OCI-LY3 (cell line): ENCODE data around the gene HNRNPLL.
A peak's percentile ranks its signal among the peaks of the same experiment; 100 is the strongest.

ENCODE experiments used
- H2AFZ ChIP-seq: fragments of 200-600, 300-600 bp; shearing (Covaris generic); 2 replicates; pipeline ENCODE4 v1.6.0; 2014; ENCODE audit warnings: antibody characterized with exemption, low read depth, low read length
- H3K27ac ChIP-seq: fragments of 200-600, 300-600 bp; sonication (generic); 2 replicates; pipeline ENCODE4 v1.5.1; 2014; ENCODE audit warnings: mild to moderate bottlenecking, low read length, moderate library complexity, mixed read lengths
- H3K27me3 ChIP-seq: fragments of 200-600, 300-600 bp; sonication (generic); 2 replicates; pipeline ENCODE4 v1.6.1; 2014; ENCODE audit warnings: low read depth, low read length, mixed read lengths
- H3K36me3 ChIP-seq: fragments of 200-600, 300-600 bp; sonication (generic); replicated peaks from 2 replicates; pipeline ENCODE3; 2014; ENCODE audit warnings: low read depth, low read length, mixed read lengths
- H3K4me1 ChIP-seq: fragments of 300-600, 200-600 bp; sonication (generic); 2 replicates; pipeline ENCODE4 v1.6.1; 2014; ENCODE audit warnings: low read length, mixed read lengths
- H3K4me2 ChIP-seq: fragments of 200-600, 300-600 bp; sonication (generic); 2 replicates; pipeline ENCODE4 v1.6.1; 2014; ENCODE audit warnings: low read length, mixed read lengths
- H3K4me3 ChIP-seq: fragments of 300-600, 200-600 bp; sonication (generic); 2 replicates; pipeline ENCODE4 v1.5.1; 2014; ENCODE audit warnings: antibody characterized with exemption, mild to moderate bottlenecking, low read length, moderate library complexity
- H3K79me2 ChIP-seq: fragments of 300-600, 200-600 bp; shearing (Covaris generic); 2 replicates; pipeline ENCODE4 v1.6.1; 2014; ENCODE audit warnings: mild to moderate bottlenecking, low read length, mixed read lengths
- H3K9ac ChIP-seq: fragments of 300-600, 200-600 bp; shearing (Covaris generic); 2 replicates; pipeline ENCODE4 v1.6.0; 2014; ENCODE audit warnings: mild to moderate bottlenecking, low read length, moderate library complexity
- H3K9me3 ChIP-seq: fragments of 200-600, 300-600 bp; shearing (Covaris generic); 2 replicates; pipeline ENCODE4 v1.6.1; 2014; ENCODE audit warnings: low read length, mixed read lengths; ENCODE audit not compliant: insufficient read depth
- H4K20me1 ChIP-seq: fragments of 200-600, 300-600 bp; sonication (generic); 2 replicates; pipeline ENCODE4 v1.6.1; 2016; ENCODE audit warnings: low read length, mixed read lengths; ENCODE audit not compliant: insufficient read depth
- EZH2phosphoT487 ChIP-seq: fragments of 200-600 bp; shearing (Covaris generic); IDR thresholded peaks from 2 replicates; pipeline ENCODE4 v1.6.1; 2018; ENCODE audit warnings: antibody characterized with exemption, mixed run types, low read depth
- TF ChIP-seq, protein P1 (sequence below): fragments of 200-600, 300-600 bp; sonication (generic); IDR thresholded peaks from 2 replicates; pipeline ENCODE4 v1.5.1; 2014; ENCODE audit warnings: antibody characterized with exemption, low read length, low read depth

Gene HNRNPLL

DNA sequence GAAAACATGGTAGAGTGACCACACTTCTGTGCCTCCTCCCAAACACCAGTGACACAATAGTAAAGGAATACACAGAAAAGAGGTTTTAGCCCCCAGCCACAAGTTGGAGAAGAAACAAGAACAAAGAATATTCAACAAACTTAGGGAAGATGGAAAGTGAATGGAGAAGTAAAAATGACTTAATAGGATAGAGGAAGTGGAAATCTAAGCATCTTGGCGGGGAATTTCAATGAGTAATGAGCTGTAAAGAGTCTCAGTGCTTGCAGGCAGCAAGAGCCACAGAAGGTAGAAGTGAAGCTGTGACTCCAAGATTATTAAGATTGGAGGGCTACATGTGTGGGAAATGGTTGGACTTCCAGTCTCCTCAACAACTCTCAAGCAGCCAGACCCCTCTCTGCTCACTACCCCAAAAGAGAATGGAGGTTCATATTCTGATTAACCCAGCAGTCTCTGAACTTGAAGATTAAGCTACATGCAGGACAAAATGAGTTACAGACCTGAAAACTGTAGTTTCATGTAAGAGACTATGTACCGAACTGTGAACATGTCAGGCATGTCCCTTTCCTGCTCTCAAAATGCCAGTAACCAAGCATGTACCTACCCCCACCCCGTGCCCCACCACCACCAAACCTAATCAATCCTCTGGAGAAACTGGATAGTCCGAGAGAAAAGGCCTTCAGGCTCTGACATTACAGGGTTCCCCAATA lies 16.9 kb upstream of the HNRNPLL start:
- H3K4me3 ChIP-seq, result peak overlapping the region; percentile 15; the same call in 1 of the 2 replicates
- H3K4me2 ChIP-seq, result peak overlapping the region; percentile 63
- H3K27me3 ChIP-seq, result peaks cover 42% of the 10 kb centered on the region
- no peaks in the 10 kb centered on the region for H4K20me1 ChIP-seq
- no peak overlapping the region for H2AFZ ChIP-seq
- no peak for TF ChIP-seq EZH2phosphoT487
- H3K9ac ChIP-seq, result peak overlapping the region; percentile 6; the same call in 1 of the 2 replicates
- no peaks in the 10 kb centered on the region for H3K9me3 ChIP-seq
- H3K27ac ChIP-seq, result peak overlapping the region; percentile 28
- peaks cover 51% of the 10 kb centered on the region for H3K4me1 ChIP-seq
- H3K36me3 ChIP-seq, result no peaks in the 10 kb centered on the region
- no peaks in the 10 kb centered on the region for H3K79me2 ChIP-seq

- Histone ChIP-seq H2AFZ (no peak overlapping the region), H3K9ac (no peak overlapping the region), H4K20me1 (no peaks in the 10 kb centered on the region)
Observed at GRCh38 chr2:38617301-38617700, 14.6 kb upstream of the HNRNPLL start.

GRCh38 chr2:38615237-38615636 lies 12.5 kb upstream of the HNRNPLL start:
- no peaks in the 10 kb centered on the region for H3K79me2 ChIP-seq
- H3K36me3 ChIP-seq, result no peaks in the 10 kb centered on the region
- H3K9me3 ChIP-seq, result no peaks in the 10 kb centered on the region
- no peak overlapping the region for H3K9ac ChIP-seq
- peak overlapping the region; percentile 49 for H3K4me2 ChIP-seq
- no peaks in the 10 kb centered on the region for H4K20me1 ChIP-seq
- TF ChIP-seq, protein P1, sequence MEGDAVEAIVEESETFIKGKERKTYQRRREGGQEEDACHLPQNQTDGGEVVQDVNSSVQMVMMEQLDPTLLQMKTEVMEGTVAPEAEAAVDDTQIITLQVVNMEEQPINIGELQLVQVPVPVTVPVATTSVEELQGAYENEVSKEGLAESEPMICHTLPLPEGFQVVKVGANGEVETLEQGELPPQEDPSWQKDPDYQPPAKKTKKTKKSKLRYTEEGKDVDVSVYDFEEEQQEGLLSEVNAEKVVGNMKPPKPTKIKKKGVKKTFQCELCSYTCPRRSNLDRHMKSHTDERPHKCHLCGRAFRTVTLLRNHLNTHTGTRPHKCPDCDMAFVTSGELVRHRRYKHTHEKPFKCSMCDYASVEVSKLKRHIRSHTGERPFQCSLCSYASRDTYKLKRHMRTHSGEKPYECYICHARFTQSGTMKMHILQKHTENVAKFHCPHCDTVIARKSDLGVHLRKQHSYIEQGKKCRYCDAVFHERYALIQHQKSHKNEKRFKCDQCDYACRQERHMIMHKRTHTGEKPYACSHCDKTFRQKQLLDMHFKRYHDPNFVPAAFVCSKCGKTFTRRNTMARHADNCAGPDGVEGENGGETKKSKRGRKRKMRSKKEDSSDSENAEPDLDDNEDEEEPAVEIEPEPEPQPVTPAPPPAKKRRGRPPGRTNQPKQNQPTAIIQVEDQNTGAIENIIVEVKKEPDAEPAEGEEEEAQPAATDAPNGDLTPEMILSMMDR, result no peak
- H2AFZ ChIP-seq, result no peak overlapping the region
- 0 out of 2 replicates have a peak overlapping the region, but pooled peaks have one; percentile 23 for H3K4me3 ChIP-seq
- peaks cover 75% of the 10 kb centered on the region for H3K4me1 ChIP-seq
- H3K27ac ChIP-seq, result no peak overlapping the region
- H3K27me3 ChIP-seq, result peaks cover 54% of the 10 kb centered on the region

More at GRCh38 chr2:38617301-38617700, 14.6 kb upstream of the HNRNPLL start:
- H3K4me3 ChIP-seq, result no peak overlapping the region
- H3K4me1 ChIP-seq, result peaks cover 68% of the 10 kb centered on the region
- no peaks in the 10 kb centered on the region for H3K79me2 ChIP-seq
- H3K27me3 ChIP-seq, result peaks cover 53% of the 10 kb centered on the region
- no peaks in the 10 kb centered on the region for H3K36me3 ChIP-seq
- H3K9me3 ChIP-seq, result no peaks in the 10 kb centered on the region
- H3K27ac ChIP-seq, result no peak overlapping the region
- no peak; the same call in 1 of the 2 replicates for TF ChIP-seq EZH2phosphoT487
- TF ChIP-seq, protein P1, result no peak
- no peak overlapping the region for H3K4me2 ChIP-seq

DNA sequence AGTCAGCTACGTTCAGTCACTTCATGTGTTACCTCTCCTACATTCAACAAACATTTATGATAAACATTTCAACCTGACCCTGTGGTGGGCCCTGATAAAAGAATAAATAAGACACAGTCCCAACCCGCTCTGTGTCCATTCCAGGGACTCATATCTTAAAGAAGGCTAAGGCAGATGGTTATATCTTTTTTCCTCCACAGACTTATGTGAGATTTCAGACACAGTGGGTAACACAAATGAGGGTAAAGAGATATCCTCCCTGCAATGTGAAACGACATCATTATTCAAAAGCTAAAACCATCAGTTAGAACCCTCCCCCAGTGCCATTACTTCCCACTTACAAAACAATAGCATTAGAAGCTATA lies 11.1 kb upstream of the HNRNPLL start:
- Histone ChIP-seq H3K79me2 (no peaks in the 10 kb centered on the region), H3K9ac (no peak overlapping the region), H3K4me2 (peak overlapping the region; percentile 49), H2AFZ (no peak overlapping the region), H3K27me3 (peaks cover 66% of the 10 kb centered on the region), H4K20me1 (no peaks in the 10 kb centered on the region), H3K36me3 (peaks cover 2% of the 10 kb centered on the region), H3K4me3 (no peak overlapping the region), H3K9me3 (0 out of 2 replicates have a peak, but pooled peaks cover 2% of the 10 kb centered on the region), H3K4me1 (peaks cover 61% of the 10 kb centered on the region), H3K27ac (no peak overlapping the region)
- no peak for TF ChIP-seq EZH2phosphoT487
- TF ChIP-seq, protein P1, result no peak
